SK-N-SH (cell line): Measurements from ENCODE around the gene FSD2.

Source experiments
- CTCF ChIP-seq: fragments of 200-600 bp; sonication (generic); IDR thresholded peaks from 2 replicates; pipeline ENCODE4 v1.6.1; 2017; ENCODE audit warnings: antibody characterized with exemption, mild to moderate bottlenecking, moderate library complexity
- SMC3 ChIP-seq: IDR thresholded peaks from 2 replicates; pipeline ENCODE4 v1.6.1; 2012; ENCODE audit warnings: low read depth, low read length, improper control_type of control experiment
- TAF1 ChIP-seq: IDR thresholded peaks from 2 replicates; pipeline ENCODE4 v1.6.1; 2012; ENCODE audit warnings: low read depth, mild to moderate bottlenecking, low read length, moderate library complexity, borderline replicate concordance
- ZBTB33 ChIP-seq: IDR thresholded peaks from 2 replicates; pipeline ENCODE4 v1.4.0; 2012; ENCODE audit warnings: low read depth, borderline replicate concordance
- TF ChIP-seq, protein P1 (sequence below): IDR thresholded peaks from 2 replicates; pipeline ENCODE4 v1.4.0; 2012; ENCODE audit warnings: low read depth

DNA sequence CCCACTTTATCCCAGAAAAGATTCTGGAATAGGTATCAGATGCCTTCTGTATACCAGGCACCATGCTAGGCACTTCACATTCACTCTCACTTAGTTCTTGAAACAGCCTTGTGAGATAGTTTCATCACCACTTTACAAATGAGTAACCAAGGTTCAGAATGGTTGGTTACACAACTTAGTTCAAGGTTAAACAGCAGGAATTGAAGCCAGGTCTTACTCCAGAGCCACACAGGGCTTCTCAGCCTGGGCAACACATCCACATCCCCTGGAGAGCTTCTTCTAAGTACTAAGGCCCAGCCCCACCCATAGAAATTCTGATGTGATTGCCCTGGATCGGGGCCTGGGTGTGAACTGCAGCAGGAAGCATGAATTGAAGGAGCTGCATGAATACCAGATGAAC lies 22.2 kb upstream of the FSD2 start:
- TF ChIP-seq CTCF = no peak
- TF ChIP-seq, protein P1, sequence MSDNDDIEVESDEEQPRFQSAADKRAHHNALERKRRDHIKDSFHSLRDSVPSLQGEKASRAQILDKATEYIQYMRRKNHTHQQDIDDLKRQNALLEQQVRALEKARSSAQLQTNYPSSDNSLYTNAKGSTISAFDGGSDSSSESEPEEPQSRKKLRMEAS = no peak
- TF ChIP-seq SMC3 = no peak
- TF ChIP-seq ZBTB33 = no peak
- TF ChIP-seq TAF1 = no peak
